Lung (tissue), 12 donors: Measurements from ENCODE around the gene SCGB1A1. TPM values are rescaled to one million over a fixed set of nuclear protein-coding genes. Genes with fewer than 3 reads are reported as not detected.

ENCODE experiments used
- ATAC-seq: fragments of 200-7000 bp; cut with Tn5 transposase; one replicate; pipeline ENCODE4 v1.9.1; 2020; ENCODE audit warnings: moderate number of reproducible peaks; ENCODE audit not compliant: insufficient read depth, low FRiP score
- DNase-seq, 3 donors: peaks; one replicate each; pipeline ENCODE4 v3.0.0-alpha.2; 2013 to 2017
- H3K27ac ChIP-seq, 2 donors: one replicate each; pipeline ENCODE4 v1.5.1; 2013; ENCODE audit warnings: mild to moderate bottlenecking in 2 of 2, moderate library complexity in 2 of 2, control low read depth in 1 of 2, inconsistent platforms in 1 of 2, low read depth in 1 of 2, low read length in 1 of 2
- H3K27me3 ChIP-seq, 3 donors: one replicate each; pipeline ENCODE4 v1.5.1; 2013; ENCODE audit warnings: low read length in 2 of 3; ENCODE audit not compliant: control insufficient read depth in 3 of 3, insufficient read depth in 3 of 3
- H3K36me3 ChIP-seq, 4 donors: one replicate each; pipeline ENCODE4 v1.5.1; 2013; ENCODE audit warnings: low read length in 4 of 4, mild to moderate bottlenecking in 1 of 4, moderate library complexity in 1 of 4; ENCODE audit not compliant: control insufficient read depth in 4 of 4, insufficient read depth in 4 of 4
- H3K4me1 ChIP-seq, 5 donors: one replicate each; pipeline ENCODE4 v1.5.1; 2013; ENCODE audit warnings: low read length in 5 of 5, mild to moderate bottlenecking in 2 of 5, moderate library complexity in 1 of 5; ENCODE audit not compliant: control insufficient read depth in 5 of 5, insufficient read depth in 5 of 5
- H3K4me3 ChIP-seq: one replicate; pipeline ENCODE4 v1.5.1; 2013; ENCODE audit warnings: mild to moderate bottlenecking, control low read depth, moderate library complexity
- H3K9ac ChIP-seq, 2 donors: one replicate each; pipeline ENCODE4 v1.5.1; 2013; ENCODE audit warnings: low read length in 2 of 2, control low read depth in 1 of 2; ENCODE audit not compliant: insufficient read depth in 1 of 2
- H3K9me3 ChIP-seq, 4 donors: one replicate each; pipeline ENCODE4 v1.5.1; 2013; ENCODE audit warnings: low read length in 3 of 4, mild to moderate bottlenecking in 1 of 4, moderate library complexity in 1 of 4; ENCODE audit not compliant: control insufficient read depth in 4 of 4, insufficient read depth in 3 of 4
- CTCF ChIP-seq: IDR thresholded peaks from 2 replicates; pipeline ENCODE4 v1.5.1; 2012; ENCODE audit warnings: mild to moderate bottlenecking; ENCODE audit errors: control extremely low read depth, extremely low read depth
- WGBS, 2 donors: extraction: QIAGEN DNeasy Blood & Tissue Kit; methylation state at CpG; one replicate each; pipeline ENCODE4 v1.1.7; 2013; 5-methylcytosine and 5-hydroxymethylcytosine counted together
- polyA plus RNA-seq, 2 donors: library from polyadenylated mRNA; stranded (reverse); fragments of 200-250 nt; gene quantifications; one replicate each; pipeline ENCODE4 v1.2.1, GENCODE V29; 2013
- total RNA-seq, 2 donors: library from RNA; depleted of rRNA in 1 of 2; stranded (reverse); fragments of >200 nt in 1 of 2; gene quantifications; one replicate each; pipeline ENCODE4 v1.2.1, GENCODE V29; 2014 to 2021
- donor health status: control.
- donor health status: control.
- donor health status: Bipolar disorder and iron deficiency.
- donor health status: healthy.
- donor health status: DM: yes; HTN: yes; CAD: no.

SCGB1A1 gene
- total and polyA plus RNA-seq, 4 donors, result 16.0 to 6,099 (median 3,995) TPM

- no peak for ATAC-seq
- H3K9ac ChIP-seq, result peak overlapping the region in 1 of 2 donors; percentile 2
- H3K4me3 ChIP-seq, result no peak overlapping the region
- H3K27me3 ChIP-seq, result no peaks in the 10 kb centered on the region
- H3K27ac ChIP-seq, result peak overlapping the region in 1 of 2 donors; percentile 73
- no peak for DNase-seq
- WGBS, 2 donors, result 64 to 84% methylated on average over 6 of the region's 6 CpGs
- no peaks in the 10 kb centered on the region for H3K36me3 ChIP-seq
- TF ChIP-seq CTCF, result no peak
- H3K9me3 ChIP-seq, result no peaks in the 10 kb centered on the region
- H3K4me1 ChIP-seq, result peaks cover 10 to 81% (median 36%) of the 10 kb centered on the region in 5 donors
Measured at GRCh38 chr11:62400281-62400680, 18.6 kb upstream of the SCGB1A1 start.

GRCh38 chr11:62400760-62401159 lies 18.1 kb upstream of the SCGB1A1 start:
- DNase-seq (peak; percentile 93 to 96 (median 96)), ATAC-seq (peak; percentile 13)
- Histone ChIP-seq H3K27ac (peak overlapping the region in 1 of 2 donors; percentile 21), H3K36me3 (no peaks in the 10 kb centered on the region), H3K4me1 (peaks cover 10 to 77% (median 36%) of the 10 kb centered on the region in 5 donors), H3K9ac (peak overlapping the region; percentile 0 to 24), H3K27me3 (no peaks in the 10 kb centered on the region), H3K4me3 (no peak overlapping the region), H3K9me3 (no peaks in the 10 kb centered on the region)
- 62 to 67% methylated on average over 9 of the region's 9 CpGs for WGBS, 2 donors
- no peak for TF ChIP-seq CTCF

- Histone ChIP-seq H3K9ac (peak overlapping the region; percentile 0 to 24), H3K4me1 (peaks cover 10 to 76% (median 38%) of the 10 kb centered on the region in 5 donors), H3K36me3 (no peaks in the 10 kb centered on the region), H3K4me3 (no peak overlapping the region), H3K27me3 (no peaks in the 10 kb centered on the region), H3K9me3 (no peaks in the 10 kb centered on the region), H3K27ac (peak overlapping the region in 1 of 2 donors; percentile 62)
- DNase-seq, result no peak
- no peak for ATAC-seq
- TF ChIP-seq CTCF, result no peak
- 94 to 100% methylated on average over 5 of the region's 5 CpGs for WGBS, 2 donors
Measured at GRCh38 chr11:62401356-62401755, 17.5 kb upstream of the SCGB1A1 start.

- no peak for TF ChIP-seq CTCF
- Histone ChIP-seq H3K27ac (peak overlapping the region in 1 of 2 donors; percentile 62), H3K9ac (no peak overlapping the region), H3K9me3 (no peaks in the 10 kb centered on the region), H3K4me3 (no peak overlapping the region), H3K4me1 (peaks cover 10 to 71% (median 35%) of the 10 kb centered on the region in 5 donors), H3K36me3 (no peaks in the 10 kb centered on the region), H3K27me3 (no peaks in the 10 kb centered on the region)
- ATAC-seq (no peak), DNase-seq (no peak)
- WGBS, 2 donors, result 71 to 78% methylated on average over 7 of the region's 7 CpGs
Measured at GRCh38 chr11:62401811-62402210, 17.0 kb upstream of the SCGB1A1 start.
